ENCODE results near the gene ZNG1A.
"Not testable (repeated sequence)": the region's sequence is repeated elsewhere in the genome, so short reads cannot be mapped to it uniquely, and the experiment has no call there.

Gene ZNG1A

DNA sequence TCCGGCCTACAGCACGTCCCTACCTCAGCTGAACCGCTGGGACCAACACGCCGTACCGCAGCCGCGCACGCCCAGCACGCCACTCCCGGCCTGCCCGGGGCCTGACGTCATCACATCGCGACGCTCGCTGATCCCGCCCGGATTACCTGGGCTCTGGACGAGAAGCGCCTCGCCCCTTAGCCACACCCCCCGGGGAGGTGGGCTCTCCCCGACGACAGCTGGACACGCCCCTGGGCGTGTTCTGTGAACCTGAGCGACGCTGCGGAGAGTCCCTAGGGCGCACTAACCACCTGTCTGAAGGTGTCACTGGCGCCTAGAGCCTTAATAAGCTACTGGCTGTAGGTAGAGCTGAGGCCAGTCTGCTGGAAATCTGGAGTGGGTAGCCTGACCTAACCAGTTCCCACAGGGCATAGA lies at the start of gene ZNG1A:
TSS of gene ZNG1A (minus strand) at position 87 of the 414 bp plus-strand sequence. CDS start 87 bp downstream, outside the sequence.
- not testable (repeated sequence) for H3K9me3 ChIP-seq (replicated peaks in 1 of 11); H3K4me1 ChIP-seq; H4K20me1 ChIP-seq; H3K27me3 ChIP-seq; H3K36me3 ChIP-seq
- H3K27ac ChIP-seq, result peak within 1 kb of the TSS in 7 of 11 experiments; percentile 27 to 54 (median 38); a peak in 9 of 22 replicates
- peak within 1 kb of the TSS; percentile 50 to 69 (median 60) for H3K4me3 ChIP-seq
- H3K9ac ChIP-seq, result peak within 1 kb of the TSS; percentile 45 to 64 (median 59); a peak in 13 of 22 replicates
- H3K4me2 ChIP-seq, result peak within 1 kb of the TSS; percentile 29 to 62 (median 56); a peak in 19 of 22 replicates

- TF ChIP-seq Cebpa-rat (IDR thresholded peaks at IDR 0.05), result no peak
- Histone ChIP-seq H3K27me3 (no peaks in the 10 kb centered on the region), H4K20me1 (peaks cover 0 to 18% (median 0%) of the 10 kb centered on the region in 11 experiments; a peak in 3 of 22 replicates), H3K4me3 (no peak overlapping the region), H3K4me2 (peak overlapping the region in 6 of 11 experiments; percentile 13 to 70 (median 59); a peak in 11 of 22 replicates), H3K4me1 (peaks cover 7 to 52% (median 25%) of the 10 kb centered on the region in 10 experiments; a peak in 18 of 20 replicates), H3K27ac (no peak overlapping the region), H3K36me3 (peaks cover 0 to 35% (median 0%) of the 10 kb centered on the region in 11 experiments; a peak in 6 of 22 replicates), H3K9me3 (replicated peaks in 1 of 11) (peaks cover 0 to 16% (median 0%) of the 10 kb centered on the region in 11 experiments; a peak in 10 of 22 replicates), H3K9ac (no peak overlapping the region)
Observed at GRCh38 chr9:227860-228259, 49.0 kb upstream of the ZNG1A start.

DNA sequence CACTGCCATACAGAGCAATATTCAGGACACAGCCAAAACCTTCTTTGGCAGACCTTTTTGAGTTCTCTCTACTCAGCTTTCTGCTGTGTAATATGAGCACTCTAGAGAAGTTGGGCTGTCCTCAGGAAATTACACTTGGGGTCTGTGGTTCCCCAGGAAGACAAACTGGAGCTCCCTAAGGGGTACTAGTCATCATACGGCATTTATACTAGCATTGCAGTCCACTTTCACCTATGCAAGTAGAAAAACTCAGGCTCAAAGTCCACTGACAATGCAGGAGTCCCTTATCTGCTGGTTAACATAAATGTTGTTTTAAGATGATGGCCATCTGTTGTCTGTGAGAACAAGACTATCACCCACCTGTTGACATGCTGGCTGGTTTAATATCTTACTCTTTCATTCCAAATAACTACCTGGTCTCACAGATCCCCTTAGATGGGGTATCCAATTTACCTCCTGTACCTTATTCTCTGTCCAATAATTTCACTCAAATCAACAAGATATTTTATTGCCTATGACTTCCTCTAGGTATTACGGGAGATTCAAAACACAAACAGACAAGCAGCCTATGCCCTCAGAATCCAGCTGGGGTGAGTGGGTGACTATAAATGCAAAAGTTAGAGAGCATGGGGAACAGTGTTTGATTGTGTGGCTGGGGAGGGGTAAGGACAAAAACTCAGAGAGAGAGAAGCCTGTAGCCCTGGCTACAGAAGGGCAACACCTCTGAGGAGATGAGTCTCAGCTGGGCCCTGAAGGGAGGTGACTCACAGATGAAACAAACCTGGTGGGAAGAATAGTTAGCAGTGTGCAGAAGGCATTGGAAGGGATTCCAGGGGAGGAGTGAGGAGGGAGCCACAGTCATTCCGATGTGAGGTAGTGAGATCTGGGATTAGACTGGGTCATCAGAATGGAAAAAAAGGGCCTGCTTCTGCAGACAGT lies 46.0 kb upstream of the ZNG1A start:
- peaks cover 0 to 16% (median 0%) of the 10 kb centered on the region in 11 experiments; a peak in 10 of 22 replicates for H3K9me3 ChIP-seq (replicated peaks in 1 of 11)
- H3K27ac ChIP-seq, result no peak overlapping the region
- H3K4me1 ChIP-seq, result peaks cover 10 to 82% (median 53%) of the 10 kb centered on the region in 10 experiments; a peak in 18 of 20 replicates
- TF ChIP-seq Cebpa-rat (IDR thresholded peaks at IDR 0.05), result no peak
- peak overlapping the region; percentile 27 to 97 (median 60); a peak in 20 of 22 replicates for H3K4me2 ChIP-seq
- H3K27me3 ChIP-seq, result no peaks in the 10 kb centered on the region
- H3K9ac ChIP-seq, result no peak overlapping the region
- H3K4me3 ChIP-seq, result 0 out of 20 replicates have a peak overlapping the region, but pooled peaks of 1 of the 10 experiments have one; percentile 0
- H4K20me1 ChIP-seq, result peaks cover 0 to 24% (median 0%) of the 10 kb centered on the region in 11 experiments; a peak in 3 of 22 replicates
- H3K36me3 ChIP-seq, result peaks cover 0 to 39% (median 0%) of the 10 kb centered on the region in 11 experiments; a peak in 6 of 22 replicates

GRCh38 chr9:224026-224425 lies 45.2 kb upstream of the ZNG1A start:
- H3K4me2 ChIP-seq, result peak overlapping the region; percentile 27 to 97 (median 60); a peak in 19 of 22 replicates
- H4K20me1 ChIP-seq, result peaks cover 0 to 24% (median 0%) of the 10 kb centered on the region in 11 experiments; a peak in 3 of 22 replicates
- H3K9ac ChIP-seq, result no peak overlapping the region
- peaks cover 0 to 33% (median 0%) of the 10 kb centered on the region in 11 experiments; a peak in 6 of 22 replicates for H3K36me3 ChIP-seq
- TF ChIP-seq Cebpa-rat (IDR thresholded peaks at IDR 0.05), result no peak
- no peak overlapping the region for H3K27ac ChIP-seq
- 0 out of 20 replicates have a peak overlapping the region, but pooled peaks of 1 of the 10 experiments have one; percentile 0 for H3K4me3 ChIP-seq
- peaks cover 0 to 10% (median 0%) of the 10 kb centered on the region in 11 experiments; a peak in 10 of 22 replicates for H3K9me3 ChIP-seq (replicated peaks in 1 of 11)
- no peaks in the 10 kb centered on the region for H3K27me3 ChIP-seq
- peaks cover 10 to 90% (median 61%) of the 10 kb centered on the region in 10 experiments; a peak in 18 of 20 replicates for H3K4me1 ChIP-seq

GRCh38 chr9:223152-223551 lies 44.3 kb upstream of the ZNG1A start:
- no peak for TF ChIP-seq Cebpa-rat (IDR thresholded peaks at IDR 0.05)
- Histone ChIP-seq H3K27ac (peak overlapping the region in 3 of 11 experiments; percentile 37 to 54 (median 37); a peak in 8 of 22 replicates), H4K20me1 (peaks cover 0 to 24% (median 0%) of the 10 kb centered on the region in 11 experiments; a peak in 3 of 22 replicates), H3K4me3 (peak overlapping the region in 3 of 10 experiments; percentile 10 to 15 (median 13); a peak in 2 of 20 replicates), H3K4me2 (peak overlapping the region in 10 of 11 experiments; percentile 9 to 97 (median 77); a peak in 17 of 22 replicates), H3K9ac (peak overlapping the region in 3 of 11 experiments; percentile 20 to 47 (median 26); a peak in 3 of 22 replicates), H3K9me3 (replicated peaks in 1 of 11) (peaks cover 0 to 1% (median 0%) of the 10 kb centered on the region in 11 experiments; a peak in 1 of 22 replicates), H3K36me3 (peaks cover 0 to 28% (median 0%) of the 10 kb centered on the region in 11 experiments; a peak in 3 of 22 replicates), H3K27me3 (no peaks in the 10 kb centered on the region), H3K4me1 (peaks cover 10 to 94% (median 64%) of the 10 kb centered on the region in 10 experiments; a peak in 18 of 20 replicates)

GRCh38 chr9:221989-222776 lies 43.3 kb upstream of the ZNG1A start:
- Histone ChIP-seq H3K36me3 (peaks cover 0 to 25% (median 0%) of the 10 kb centered on the region in 11 experiments; a peak in 2 of 22 replicates), H3K27me3 (no peaks in the 10 kb centered on the region), H3K4me2 (peak overlapping the region; percentile 9 to 97 (median 69); a peak in 21 of 22 replicates), H3K9ac (peak overlapping the region in 4 of 11 experiments; percentile 20 to 47 (median 36); a peak in 4 of 22 replicates), H4K20me1 (peaks cover 0 to 19% (median 0%) of the 10 kb centered on the region in 11 experiments; a peak in 2 of 22 replicates), H3K4me3 (peak overlapping the region in 5 of 10 experiments; percentile 4 to 33 (median 15); a peak in 5 of 20 replicates), H3K9me3 (replicated peaks in 1 of 11) (no peaks in the 10 kb centered on the region), H3K27ac (peak overlapping the region in 6 of 11 experiments; percentile 31 to 61 (median 46); a peak in 9 of 22 replicates), H3K4me1 (peaks cover 10 to 94% (median 62%) of the 10 kb centered on the region in 10 experiments; a peak in 18 of 20 replicates)
- TF ChIP-seq Cebpa-rat (IDR thresholded peaks at IDR 0.05), result peak in 2 of 11 experiments; percentile 18 to 41; a peak in 2 of 22 replicates

- H3K4me3 ChIP-seq, result peak overlapping the region in 2 of 10 experiments; percentile 9 to 54; a peak in 4 of 20 replicates
Observed at GRCh38 chr9:219670-220365, 41.0 kb upstream of the ZNG1A start.

GRCh38 chr9:219036-219435 lies 40.2 kb upstream of the ZNG1A start:
- not testable (repeated sequence) for H3K36me3 ChIP-seq; H3K9me3 ChIP-seq (replicated peaks in 1 of 11); H4K20me1 ChIP-seq
- H3K27ac ChIP-seq, result peak overlapping the region in 1 of 11 experiments; percentile 52; a peak in 1 of 22 replicates
- H3K4me2 ChIP-seq, result peak overlapping the region in 7 of 11 experiments; percentile 56 to 97 (median 85); a peak in 11 of 22 replicates
- H3K27me3 ChIP-seq, result peaks cover 0 to 25% (median 15%) of the 10 kb centered on the region in 11 experiments; a peak in 16 of 22 replicates
- H3K9ac ChIP-seq, result 0 out of 22 replicates have a peak overlapping the region, but pooled peaks of 1 of the 11 experiments have one; percentile 8
- peaks cover 15 to 92% (median 68%) of the 10 kb centered on the region in 10 experiments for H3K4me1 ChIP-seq
- peak overlapping the region in 1 of 10 experiments; percentile 54; a peak in 1 of 20 replicates for H3K4me3 ChIP-seq

More at GRCh38 chr9:219670-220365, 41.0 kb upstream of the ZNG1A start:
- H3K9ac ChIP-seq, result peak overlapping the region in 2 of 11 experiments; percentile 8 to 34; a peak in 2 of 22 replicates
- H3K27ac ChIP-seq, result peak overlapping the region in 4 of 11 experiments; percentile 9 to 52 (median 17); a peak in 6 of 22 replicates
- H3K27me3 ChIP-seq, result peaks cover 0 to 20% (median 15%) of the 10 kb centered on the region in 11 experiments; a peak in 16 of 22 replicates
- H3K4me2 ChIP-seq, result peak overlapping the region in 9 of 11 experiments; percentile 8 to 97 (median 83); a peak in 15 of 22 replicates
- peaks cover 0 to 6% (median 0%) of the 10 kb centered on the region in 11 experiments; a peak in 1 of 22 replicates for H3K36me3 ChIP-seq
- H3K9me3 ChIP-seq (replicated peaks in 1 of 11), result no peaks in the 10 kb centered on the region
- peak in 6 of 11 experiments; percentile 7 to 63 (median 24); a peak in 5 of 22 replicates for TF ChIP-seq Cebpa-rat (IDR thresholded peaks at IDR 0.05)
- H3K4me1 ChIP-seq, result peaks cover 18 to 94% (median 73%) of the 10 kb centered on the region in 10 experiments
- H4K20me1 ChIP-seq, result peaks cover 0 to 10% (median 0%) of the 10 kb centered on the region in 11 experiments; a peak in 2 of 22 replicates
